Activated CD8-positive, alpha-beta T cell treated with anti-CD3 and anti-CD28 coated beads for 36 hours (primary cell): ENCODE results near the gene MAST4. TPM values are rescaled to one million over a fixed set of nuclear protein-coding genes. Genes with fewer than 3 reads are reported as not detected.

ENCODE experiments used
- ATAC-seq: fragments of 200-7000 bp; cut with Tn5 transposase; one replicate; pipeline ENCODE4 v1.10.0; 2021; ENCODE audit warnings: mild to moderate bottlenecking, moderate library complexity
- CTCF ChIA-PET: fragments of 350-600 bp; sonication (Branson Sonifier 250); formaldehyde crosslinking; loops from one replicate; lab custom pipeline; 2021; ENCODE audit warnings: antibody characterized with exemption; lab: Charles Lee
- POLR2A ChIA-PET: fragments of 350-600 bp; sonication (Branson Sonifier 250); formaldehyde crosslinking; loops from one replicate; lab custom pipeline; 2021; ENCODE audit warnings: antibody characterized with exemption; lab: Charles Lee
- DNase-seq: peaks from one replicate; pipeline ENCODE4 v3.0.0-alpha.2; 2020
- H3K27ac Mint-ChIP-seq: one replicate; pipeline ENCODE4 v1.8.0; 2021; ENCODE audit warnings: mild to moderate bottlenecking, mixed read lengths
- H3K27me3 Mint-ChIP-seq: one replicate; pipeline ENCODE4 v1.8.0; 2021; ENCODE audit warnings: mixed read lengths
- H3K36me3 Mint-ChIP-seq: one replicate; pipeline ENCODE4 v1.8.0; 2021; ENCODE audit warnings: low read depth, mixed read lengths
- H3K4me1 Mint-ChIP-seq: one replicate; pipeline ENCODE4 v1.8.0; 2021; ENCODE audit warnings: low read depth, mixed read lengths
- H3K4me3 Mint-ChIP-seq: one replicate; pipeline ENCODE4 v1.8.0; 2021; ENCODE audit warnings: mild to moderate bottlenecking, moderate library complexity, mixed read lengths
- H3K9me3 Mint-ChIP-seq: one replicate; pipeline ENCODE4 v1.8.0; 2021; ENCODE audit warnings: mixed read lengths
- intact Hi-C: fragments of 100-400 bp; cut with micrococcal nuclease; formaldehyde crosslinking; loops from one replicate; pipeline ENCODE4 v1.10.0; 2022
- total RNA-seq, 2 experiments: library from RNA; stranded (reverse); gene quantifications; one replicate each; pipeline ENCODE4 v1.2.3, GENCODE V29; 2021
- TF ChIP-seq, protein P1 (sequence below): fragments of 200-600 bp; IDR thresholded peaks from one replicate; pipeline ENCODE4 v1.8.0; 2022; ENCODE audit warnings: antibody characterized with exemption, mild to moderate bottlenecking

MAST4 gene
- total RNA-seq, 2 experiments from 2014 or later, result 7.6 to 10.0 TPM

DNA sequence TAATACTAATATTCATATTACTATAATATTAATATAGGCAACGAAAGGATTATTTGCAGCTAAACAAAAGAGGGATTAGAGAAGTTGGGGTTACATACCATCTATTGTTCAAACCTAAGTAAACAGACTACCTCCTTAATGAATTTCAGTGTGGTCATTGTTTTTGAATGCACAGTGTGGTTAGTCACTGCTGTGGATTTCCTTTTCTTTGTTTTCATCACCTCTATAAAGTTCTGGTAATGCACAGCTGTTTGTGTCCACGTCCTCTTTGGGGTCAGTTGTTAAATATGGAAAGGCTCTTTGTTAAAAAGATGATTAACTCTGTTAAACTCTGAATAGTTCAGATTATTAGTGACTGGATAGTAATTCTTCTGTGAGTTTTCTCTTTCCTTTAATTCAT, 233.6 kb downstream of the MAST4 start:
- Mint-ChIP-seq H3K27ac (peak overlapping the region; percentile 13), H3K27me3 (peaks cover 42% of the 10 kb centered on the region), H3K9me3 (no peaks in the 10 kb centered on the region), H3K4me1 (peaks cover 20% of the 10 kb centered on the region), H3K4me3 (peak overlapping the region; percentile 56), H3K36me3 (no peaks in the 10 kb centered on the region)
- ChIA-PET CTCF (interaction anchor here (1.0 to 3.6 kb wide), 7 partner anchors 9 to 523 kb away, joined by 3 to 27 read pairs (median 4); no protein-coding TSS in a partner anchor), POLR2A (interaction anchor here (1.5 to 2.2 kb wide), 2 partner anchors 10 to 337 kb away, joined by 3 to 10 read pairs; no protein-coding TSS in a partner anchor)
- ATAC-seq, result no peak
- TF ChIP-seq, protein P1, sequence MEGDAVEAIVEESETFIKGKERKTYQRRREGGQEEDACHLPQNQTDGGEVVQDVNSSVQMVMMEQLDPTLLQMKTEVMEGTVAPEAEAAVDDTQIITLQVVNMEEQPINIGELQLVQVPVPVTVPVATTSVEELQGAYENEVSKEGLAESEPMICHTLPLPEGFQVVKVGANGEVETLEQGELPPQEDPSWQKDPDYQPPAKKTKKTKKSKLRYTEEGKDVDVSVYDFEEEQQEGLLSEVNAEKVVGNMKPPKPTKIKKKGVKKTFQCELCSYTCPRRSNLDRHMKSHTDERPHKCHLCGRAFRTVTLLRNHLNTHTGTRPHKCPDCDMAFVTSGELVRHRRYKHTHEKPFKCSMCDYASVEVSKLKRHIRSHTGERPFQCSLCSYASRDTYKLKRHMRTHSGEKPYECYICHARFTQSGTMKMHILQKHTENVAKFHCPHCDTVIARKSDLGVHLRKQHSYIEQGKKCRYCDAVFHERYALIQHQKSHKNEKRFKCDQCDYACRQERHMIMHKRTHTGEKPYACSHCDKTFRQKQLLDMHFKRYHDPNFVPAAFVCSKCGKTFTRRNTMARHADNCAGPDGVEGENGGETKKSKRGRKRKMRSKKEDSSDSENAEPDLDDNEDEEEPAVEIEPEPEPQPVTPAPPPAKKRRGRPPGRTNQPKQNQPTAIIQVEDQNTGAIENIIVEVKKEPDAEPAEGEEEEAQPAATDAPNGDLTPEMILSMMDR, result no peak
- intact Hi-C loops, result no loop called here
- DNase-seq, result no peak

DNA sequence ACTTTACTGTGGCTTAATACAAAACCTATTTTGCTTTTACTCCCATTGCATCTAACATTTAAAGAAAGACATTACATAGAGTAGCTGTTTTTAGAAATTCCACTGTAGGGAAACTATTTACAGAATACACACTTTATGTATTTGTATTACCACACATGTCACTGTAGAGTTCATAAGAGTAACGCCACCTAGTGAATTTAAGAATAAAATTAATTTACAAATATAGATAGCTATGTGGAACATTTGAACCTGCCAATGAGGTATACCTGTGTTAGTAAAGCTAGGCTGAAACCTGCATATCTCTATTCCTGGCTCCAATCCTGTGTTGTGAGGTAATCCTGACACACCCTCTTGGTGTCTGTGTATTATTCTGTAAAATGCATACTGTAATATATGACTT, 234.4 kb downstream of the MAST4 start:
- peak overlapping the region; percentile 19 for H3K4me3 Mint-ChIP-seq
- H3K4me1 Mint-ChIP-seq, result peaks cover 20% of the 10 kb centered on the region
- TF ChIP-seq, protein P1, result no peak
- H3K36me3 Mint-ChIP-seq, result no peaks in the 10 kb centered on the region
- H3K27me3 Mint-ChIP-seq, result peaks cover 42% of the 10 kb centered on the region
- H3K9me3 Mint-ChIP-seq, result no peaks in the 10 kb centered on the region
- intact Hi-C loops, result no loop called here
- no peak for DNase-seq
- ATAC-seq, result no peak
- ChIA-PET CTCF (interaction anchor here (0.6 to 3.6 kb wide), 7 partner anchors 10 to 35 kb away, joined by 3 to 27 read pairs (median 3); no protein-coding TSS in a partner anchor), POLR2A (no interaction called here)
- H3K27ac Mint-ChIP-seq, result no peak overlapping the region

DNA sequence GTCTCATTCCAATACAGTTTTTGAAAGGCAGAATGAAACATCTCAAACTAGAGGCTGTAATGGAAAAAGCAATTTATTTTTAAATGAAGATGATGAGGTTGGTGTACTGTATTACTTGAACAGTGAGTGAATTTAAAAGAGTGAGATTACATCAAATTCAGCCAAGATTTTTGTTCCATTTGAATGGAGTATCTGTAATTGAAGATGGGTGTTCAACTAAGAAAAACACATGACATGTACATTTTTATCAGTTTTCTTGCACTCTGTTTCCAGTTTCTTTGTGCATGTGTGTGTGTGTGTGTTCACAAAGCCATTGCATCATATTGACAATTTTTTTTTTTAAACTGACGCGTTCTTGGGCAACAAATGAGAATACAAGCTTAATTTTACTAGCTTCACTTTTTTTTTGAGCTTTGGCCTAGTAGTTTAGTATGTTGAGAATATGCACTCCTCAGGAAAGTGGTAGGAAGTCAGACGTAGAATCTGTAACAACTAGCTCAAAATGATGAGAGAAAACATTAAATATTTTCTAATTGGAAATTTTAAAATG, 243.5 kb downstream of the MAST4 start:
- Mint-ChIP-seq H3K36me3 (no peaks in the 10 kb centered on the region), H3K4me1 (peaks cover 42% of the 10 kb centered on the region), H3K27ac (peak overlapping the region; percentile 24), H3K27me3 (peaks cover 30% of the 10 kb centered on the region), H3K4me3 (no peak overlapping the region), H3K9me3 (no peaks in the 10 kb centered on the region)
- ChIA-PET POLR2A (interaction anchor here (1.2 to 1.4 kb wide), 2 partner anchors 11 to 18 kb away, joined by 6 to 10 read pairs; no protein-coding TSS in a partner anchor), CTCF (interaction anchor here (1.0 to 3.3 kb wide), 7 partner anchors 9 to 533 kb away, joined by 3 to 27 read pairs (median 5); no protein-coding TSS in a partner anchor)
- TF ChIP-seq, protein P1, result no peak
- no peak for DNase-seq
- no peak for ATAC-seq
- intact Hi-C loops, result no loop called here

DNA sequence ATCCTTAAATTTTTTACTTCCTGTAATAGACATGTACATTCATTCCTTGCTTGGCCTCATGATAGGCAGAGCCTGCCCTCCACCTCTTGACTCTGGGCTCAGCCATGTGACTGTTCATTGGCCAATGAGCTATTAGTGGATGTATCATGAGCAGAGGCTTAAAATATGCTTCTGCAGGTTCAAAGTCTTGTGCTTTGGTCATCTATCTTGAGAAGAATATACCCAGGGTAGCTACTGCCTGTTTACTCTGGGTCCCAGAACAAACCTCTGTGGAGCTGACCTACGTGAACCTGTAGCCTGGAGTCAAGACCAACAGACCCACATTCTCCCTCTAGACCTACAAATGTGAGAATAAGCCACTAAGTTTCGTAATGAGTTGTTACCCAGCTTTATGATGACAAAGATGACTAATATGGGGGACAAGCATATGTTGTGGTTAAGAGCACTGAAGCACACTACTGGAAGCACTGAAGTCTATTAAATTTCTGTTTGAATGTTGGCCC, 244.4 kb downstream of the MAST4 start:
- H3K27ac Mint-ChIP-seq, result peak overlapping the region; percentile 88
- TF ChIP-seq, protein P1, result no peak
- H3K9me3 Mint-ChIP-seq, result no peaks in the 10 kb centered on the region
- H3K27me3 Mint-ChIP-seq, result peaks cover 31% of the 10 kb centered on the region
- no peaks in the 10 kb centered on the region for H3K36me3 Mint-ChIP-seq
- ATAC-seq (peak; percentile 86), DNase-seq (peak; percentile 69)
- peak overlapping the region; percentile 8 for H3K4me3 Mint-ChIP-seq
- intact Hi-C loops, result no loop called here
- H3K4me1 Mint-ChIP-seq, result peaks cover 42% of the 10 kb centered on the region
- POLR2A ChIA-PET, result interaction anchor here (0.7 to 1.4 kb wide), 4 partner anchors 9 to 20 kb away, joined by 3 to 10 read pairs (median 4); no protein-coding TSS in a partner anchor
- CTCF ChIA-PET, result interaction anchor here (0.9 to 3.3 kb wide), 8 partner anchors 8 to 534 kb away, joined by 3 to 27 read pairs (median 4); no protein-coding TSS in a partner anchor

DNA sequence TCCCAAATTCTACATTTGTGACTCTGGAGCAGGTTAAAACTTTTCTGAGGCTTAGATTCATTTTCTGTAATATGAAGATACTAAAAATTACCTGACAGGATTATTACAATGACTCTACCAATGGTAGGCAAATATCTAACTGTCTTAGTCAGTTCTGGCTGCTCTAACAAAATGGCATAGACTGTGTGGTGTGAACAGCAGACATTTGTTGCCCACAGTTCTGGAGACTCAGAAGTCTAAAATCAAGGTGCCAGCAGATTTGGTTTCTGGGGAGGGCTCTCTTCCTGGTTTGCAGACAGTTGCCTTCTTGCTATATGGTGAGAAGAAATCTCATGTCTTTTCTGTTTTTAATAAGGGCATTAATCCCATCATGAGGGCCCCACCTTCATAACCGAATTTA, 245.1 kb downstream of the MAST4 start:
- TF ChIP-seq, protein P1, result no peak
- peaks cover 31% of the 10 kb centered on the region for H3K27me3 Mint-ChIP-seq
- peak overlapping the region; percentile 88 for H3K27ac Mint-ChIP-seq
- ATAC-seq (peak; percentile 16), DNase-seq (peak; percentile 12)
- H3K36me3 Mint-ChIP-seq, result no peaks in the 10 kb centered on the region
- ChIA-PET CTCF (interaction anchor here (1.4 to 3.3 kb wide), 2 partner anchors 11 to 19 kb away, joined by 4 to 27 read pairs; no protein-coding TSS in a partner anchor), POLR2A (interaction anchor here (1.0 to 1.4 kb wide), 2 partner anchors 8 to 13 kb away, joined by 3 to 10 read pairs; no protein-coding TSS in a partner anchor)
- intact Hi-C loops, result no loop called here
- no peaks in the 10 kb centered on the region for H3K9me3 Mint-ChIP-seq
- H3K4me3 Mint-ChIP-seq, result no peak overlapping the region
- H3K4me1 Mint-ChIP-seq, result peaks cover 42% of the 10 kb centered on the region
